Sigmoid colon (tissue), 4 donors: ENCODE data around the gene CDSN.

Experiments
- EP300 ChIP-seq, 4 donors: sonication (generic); formaldehyde crosslinking; IDR thresholded peaks; one replicate each; pipeline ENCODE4 v1.6.1; 2017; ENCODE audit warnings: antibody characterized with exemption in 4 of 4
- POLR2A ChIP-seq, 2 donors: fragments of 450-650 bp; IDR thresholded peaks; one replicate each; pipeline ENCODE4 v1.6.1; 2016; ENCODE audit warnings: antibody characterized with exemption in 2 of 2, mild to moderate bottlenecking in 2 of 2, moderate library complexity in 2 of 2
- TF ChIP-seq, protein P1 (sequence below), 4 experiments: fragments of 450-650 bp in 3 of 4; fragments of 200-600 bp in 1 of 4; IDR thresholded peaks; one replicate each; pipeline ENCODE4 v1.5.1; 2016 to 2019; ENCODE audit warnings: antibody characterized with exemption in 4 of 4, mild to moderate bottlenecking in 3 of 4, moderate library complexity in 2 of 4

DNA sequence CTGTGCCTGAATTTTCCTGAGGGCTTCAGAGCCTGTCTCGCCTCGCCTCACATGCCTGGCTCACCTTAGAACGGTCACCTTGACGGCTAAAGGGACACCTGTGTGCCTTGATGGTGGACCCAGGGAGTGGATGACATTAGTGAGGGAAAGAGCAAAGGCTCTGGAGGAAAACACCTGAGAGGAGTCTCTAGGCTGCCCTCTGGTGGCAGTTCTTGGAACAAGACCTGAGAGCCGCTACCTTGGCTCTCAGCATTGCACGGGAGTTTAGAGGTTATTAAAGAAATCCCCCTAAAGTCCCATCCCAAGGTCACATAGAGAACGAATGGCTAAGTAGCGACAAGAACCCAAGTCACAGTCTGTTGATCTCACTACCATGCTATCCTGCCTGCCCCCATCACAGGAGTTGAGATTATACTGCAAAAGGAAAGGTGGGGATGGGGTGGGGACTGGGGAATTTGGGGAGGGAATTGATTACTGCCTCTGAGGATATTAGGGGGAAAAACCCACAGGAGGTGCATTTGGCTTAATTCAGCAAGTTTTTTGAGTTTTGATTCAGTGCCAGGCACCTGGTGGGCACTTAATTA lies 7.9 kb upstream of the CDSN start:
- TF ChIP-seq EP300 (IDR thresholded peaks at IDR 0.05) (no peak), POLR2A (IDR thresholded peaks at IDR 0.05) (no peak)
- TF ChIP-seq, protein P1, sequence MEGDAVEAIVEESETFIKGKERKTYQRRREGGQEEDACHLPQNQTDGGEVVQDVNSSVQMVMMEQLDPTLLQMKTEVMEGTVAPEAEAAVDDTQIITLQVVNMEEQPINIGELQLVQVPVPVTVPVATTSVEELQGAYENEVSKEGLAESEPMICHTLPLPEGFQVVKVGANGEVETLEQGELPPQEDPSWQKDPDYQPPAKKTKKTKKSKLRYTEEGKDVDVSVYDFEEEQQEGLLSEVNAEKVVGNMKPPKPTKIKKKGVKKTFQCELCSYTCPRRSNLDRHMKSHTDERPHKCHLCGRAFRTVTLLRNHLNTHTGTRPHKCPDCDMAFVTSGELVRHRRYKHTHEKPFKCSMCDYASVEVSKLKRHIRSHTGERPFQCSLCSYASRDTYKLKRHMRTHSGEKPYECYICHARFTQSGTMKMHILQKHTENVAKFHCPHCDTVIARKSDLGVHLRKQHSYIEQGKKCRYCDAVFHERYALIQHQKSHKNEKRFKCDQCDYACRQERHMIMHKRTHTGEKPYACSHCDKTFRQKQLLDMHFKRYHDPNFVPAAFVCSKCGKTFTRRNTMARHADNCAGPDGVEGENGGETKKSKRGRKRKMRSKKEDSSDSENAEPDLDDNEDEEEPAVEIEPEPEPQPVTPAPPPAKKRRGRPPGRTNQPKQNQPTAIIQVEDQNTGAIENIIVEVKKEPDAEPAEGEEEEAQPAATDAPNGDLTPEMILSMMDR (IDR thresholded peaks at IDR 0.05) = peak; percentile 45 to 92 (median 74)
